ENCODE results near the gene USP32.

USP32 gene

GRCh38 chr17:60401819-60402218, 9.9 kb upstream of the USP32 start:
- TF ChIP-seq CTCF (IDR thresholded peaks at IDR 0.05; ENCODE audit: low read depth, low read length, missing control alignments): no peak
- DNase-seq (ENCODE audit: extremely low read depth, low read depth): no peak
- no peak overlapping the region for H3K4me3 ChIP-seq (replicated peaks; ENCODE audit: low read depth, low read length)

- TF ChIP-seq CTCF (IDR thresholded peaks at IDR 0.05; ENCODE audit: low read depth, low read length, missing control alignments): no peak
- H3K4me3 ChIP-seq (replicated peaks; ENCODE audit: low read depth, low read length): no peak overlapping the region
- DNase-seq (ENCODE audit: extremely low read depth, low read depth): no peak
These were observed 6.5 kb upstream of the USP32 start for GRCh38 chr17:60398227-60398959.

GRCh38 chr17:60396412-60396811, 4.5 kb upstream of the USP32 start:
- no peak overlapping the region for H3K4me3 ChIP-seq (replicated peaks; ENCODE audit: low read depth, low read length)
- no peak for TF ChIP-seq CTCF (IDR thresholded peaks at IDR 0.05; ENCODE audit: low read depth, low read length, missing control alignments)
- DNase-seq (ENCODE audit: extremely low read depth, low read depth): no peak

- H3K4me3 ChIP-seq (replicated peaks; ENCODE audit: low read depth, low read length): no peak overlapping the region
- TF ChIP-seq CTCF (IDR thresholded peaks at IDR 0.05; ENCODE audit: low read depth, low read length, missing control alignments): no peak
- DNase-seq (ENCODE audit: extremely low read depth, low read depth): no peak
These were observed 3.7 kb upstream of the USP32 start for GRCh38 chr17:60395508-60396065.

GRCh38 chr17:60393840-60394723, 2.1 kb upstream of the USP32 start:
- H3K4me3 ChIP-seq (replicated peaks; ENCODE audit: low read depth, low read length): no peak overlapping the region
- DNase-seq (ENCODE audit: extremely low read depth, low read depth): no peak
- TF ChIP-seq CTCF (IDR thresholded peaks at IDR 0.05; ENCODE audit: low read depth, low read length, missing control alignments): no peak

- no peak for TF ChIP-seq CTCF (IDR thresholded peaks at IDR 0.05; ENCODE audit: low read depth, low read length, missing control alignments)
- DNase-seq (ENCODE audit: extremely low read depth, low read depth): no peak
- H3K4me3 ChIP-seq (replicated peaks; ENCODE audit: low read depth, low read length): peak overlapping the region; percentile 96
These were observed 1.1 kb upstream of the USP32 start for GRCh38 chr17:60392845-60393702.

Data from HFF-Myc (cell line).